A673 (cell line): ENCODE data around the gene SRSF10. TPM values are rescaled to one million over a fixed set of nuclear protein-coding genes. Genes with fewer than 3 reads are reported as not detected.
"Not testable (repeated sequence)": the region's sequence is repeated elsewhere in the genome, so short reads cannot be mapped to it uniquely, and the experiment has no call there.

ENCODE experiments used
- BruUV-seq: library from RNA; stranded (reverse); fragments of 400-500 nt; replicated peaks from 2 replicates; lab custom pipeline; 2021; lab: Mats Ljungman, UMichigan
- CTCF ChIA-PET: fragments of 300-600 bp; sonication (Branson Sonifier 250); formaldehyde crosslinking; loops from one replicate; lab custom pipeline; 2022; ENCODE audit warnings: antibody characterized with exemption; lab: Charles Lee
- POLR2A ChIA-PET: fragments of 300-600 bp; sonication (Branson Sonifier 250); formaldehyde crosslinking; loops from one replicate; lab custom pipeline; 2022; ENCODE audit warnings: antibody characterized with exemption; ENCODE audit not compliant: low non-redundant PET; lab: Charles Lee
- DNase-seq: peaks from one replicate; pipeline ENCODE4 v3.0.0-alpha.2; 2015; ENCODE audit warnings: low spot score
- H3K27ac ChIP-seq: fragments of 200-600 bp; sonication (generic); 2 replicates; pipeline ENCODE4 v1.5.1; 2016; ENCODE audit warnings: mixed run types, low read depth, mild to moderate bottlenecking, mixed read lengths, antibody characterized with exemption, low read length; ENCODE audit not compliant: poor library complexity, severe bottlenecking
- H3K27me3 ChIP-seq: fragments of 200-600 bp; sonication (generic); replicated peaks from 2 replicates; pipeline ENCODE4 v1.6.1; 2017; ENCODE audit warnings: mixed run types, low read depth, mild to moderate bottlenecking, mixed read lengths, antibody characterized with exemption, low read length; ENCODE audit not compliant: insufficient read depth, poor library complexity
- H3K36me3 ChIP-seq: fragments of 200-600 bp; sonication (generic); 2 replicates; pipeline ENCODE4 v1.6.1; 2016; ENCODE audit warnings: mixed run types, mild to moderate bottlenecking, mixed read lengths, antibody characterized with exemption, low read length; ENCODE audit not compliant: insufficient read depth, poor library complexity, severe bottlenecking
- H3K4me1 ChIP-seq: fragments of 200-600 bp; sonication (generic); 2 replicates; pipeline ENCODE4 v1.6.1; 2017; ENCODE audit warnings: mixed run types, mild to moderate bottlenecking, mixed read lengths, antibody characterized with exemption, low read length; ENCODE audit not compliant: insufficient read depth, poor library complexity, severe bottlenecking
- H3K4me3 ChIP-seq: fragments of 200-600 bp; sonication (generic); 2 replicates; pipeline ENCODE4 v1.5.1; 2016; ENCODE audit warnings: low read depth, mixed run types, mild to moderate bottlenecking, mixed read lengths, low read length; ENCODE audit not compliant: poor library complexity, severe bottlenecking
- H3K9me3 ChIP-seq: fragments of 200-600 bp; sonication (generic); 2 replicates; pipeline ENCODE4 v1.6.1; 2016; ENCODE audit warnings: mixed run types, low read depth, mild to moderate bottlenecking, mixed read lengths, antibody characterized with exemption, low read length; ENCODE audit not compliant: poor library complexity, severe bottlenecking
- CTCF ChIP-seq: fragments of 300-800, 200-600 bp; sonication (generic); conservative IDR thresholded peaks from 2 replicates; pipeline ENCODE4 v1.5.1; 2017; ENCODE audit warnings: low read depth, mild to moderate bottlenecking, antibody characterized with exemption, low read length, moderate library complexity, mixed read lengths
- EZH2 ChIP-seq: fragments of 200-600 bp; sonication (generic); IDR thresholded peaks from 2 replicates; pipeline ENCODE4 v1.6.1; 2017; ENCODE audit warnings: borderline replicate concordance, low read depth, mild to moderate bottlenecking, mixed read lengths, antibody characterized with exemption, low read length; ENCODE audit not compliant: poor library complexity, severe bottlenecking
- intact Hi-C: fragments of 100-400 bp; cut with micrococcal nuclease; formaldehyde crosslinking; loops from one replicate; pipeline ENCODE4 v1.10.0; 2022; ENCODE audit not compliant: unreplicated experiment
- total RNA-seq: library from RNA; stranded (reverse); gene quantifications from 2 replicates; pipeline ENCODE4 v1.2.3, GENCODE V29; 2021

The SRSF10 gene
- total RNA-seq, 1 experiment from 2014 or later = 218 TPM

GRCh38 chr1:24010650-24011049, 30.5 kb upstream of the SRSF10 start:
- DNase-seq = no peak
- TF ChIP-seq CTCF (no peak), EZH2 (no peak)
- no peaks in the 10 kb centered on the region for H3K9me3 ChIP-seq
- no peak overlapping the region for H3K27ac ChIP-seq
- H3K4me3 ChIP-seq = no peak overlapping the region
- POLR2A ChIA-PET = no interaction called here
- no peaks in the 10 kb centered on the region for H3K36me3 ChIP-seq
- intact Hi-C loops = no loop called here
- CTCF ChIA-PET = no interaction called here
- H3K27me3 ChIP-seq = no peaks in the 10 kb centered on the region
- no TSS peak for BruUV-seq
- peaks cover 8% of the 10 kb centered on the region for H3K4me1 ChIP-seq

GRCh38 chr1:24009406-24009805, 29.3 kb upstream of the SRSF10 start:
- Histone ChIP-seq H3K27me3 (no peaks in the 10 kb centered on the region), H3K36me3 (no peaks in the 10 kb centered on the region), H3K9me3 (no peaks in the 10 kb centered on the region), H3K4me3 (no peak overlapping the region), H3K27ac (no peak overlapping the region), H3K4me1 (peaks cover 8% of the 10 kb centered on the region)
- BruUV-seq = no TSS peak
- ChIA-PET CTCF (no interaction called here), POLR2A (no interaction called here)
- intact Hi-C loops = no loop called here
- TF ChIP-seq EZH2 (no peak), CTCF (no peak)
- DNase-seq = no peak

- H3K36me3 ChIP-seq, H3K27ac ChIP-seq, POLR2A ChIA-PET, CTCF ChIA-PET, H3K27me3 ChIP-seq, H3K9me3 ChIP-seq, intact Hi-C loops, BruUV-seq, H3K4me3 ChIP-seq: not testable (repeated sequence)
- H3K4me1 ChIP-seq = peaks cover 13% of the 10 kb centered on the region
- peak; percentile 47 for DNase-seq
Observed at GRCh38 chr1:24008574-24009184, 28.6 kb upstream of the SRSF10 start.

GRCh38 chr1:24007079-24007478, 27.0 kb upstream of the SRSF10 start:
- ChIA-PET CTCF (no interaction called here), POLR2A (no interaction called here)
- TF ChIP-seq CTCF = no peak
- TF ChIP-seq EZH2 = no peak
- BruUV-seq = no TSS peak
- no peak overlapping the region for H3K27ac ChIP-seq
- H3K27me3 ChIP-seq = no peaks in the 10 kb centered on the region
- DNase-seq = no peak
- H3K4me1 ChIP-seq = peaks cover 17% of the 10 kb centered on the region
- H3K4me3 ChIP-seq = no peak overlapping the region
- no peaks in the 10 kb centered on the region for H3K36me3 ChIP-seq
- intact Hi-C loops = no loop called here
- H3K9me3 ChIP-seq = no peaks in the 10 kb centered on the region
